Panc1 (cell line): ENCODE measurements around the gene SRRT. TPM values are rescaled to one million over a fixed set of nuclear protein-coding genes. Genes with fewer than 3 reads are reported as not detected.

Experiments
- ATAC-seq: fragments of 200-7000 bp; cut with Tn5 transposase; 2 replicates; pipeline ENCODE4 v1.9.1; 2020; ENCODE audit warnings: mild to moderate bottlenecking, moderate library complexity
- BruUV-seq: library from RNA; stranded (reverse); fragments of 400-500 nt; replicated peaks from 2 replicates; lab custom pipeline; 2021; lab: Mats Ljungman, UMichigan
- CTCF ChIA-PET: fragments of 300-600 bp; sonication (Branson Sonifier 250); formaldehyde crosslinking; loops from one replicate; lab custom pipeline; 2022; ENCODE audit warnings: antibody characterized with exemption; lab: Charles Lee
- POLR2A ChIA-PET: fragments of 300-600 bp; sonication (Branson Sonifier 250); formaldehyde crosslinking; loops from one replicate; lab custom pipeline; 2022; ENCODE audit warnings: antibody characterized with exemption; lab: Charles Lee
- DNase-seq: peaks from one replicate; pipeline ENCODE4 v3.0.0-alpha.2; 2010; ENCODE audit warnings: low read depth, low spot score
- H3K27ac ChIP-seq: 2 replicates; pipeline ENCODE4 v1.5.1; 2011; ENCODE audit warnings: mild to moderate bottlenecking, low read length, inconsistent platforms
- H3K27me3 ChIP-seq: fragments of 200-500 bp; sonication (Bioruptor generic); 2 replicates; pipeline ENCODE4 v1.6.0; 2014; ENCODE audit warnings: low read length, inconsistent platforms; ENCODE audit not compliant: control insufficient read depth, insufficient read depth
- H3K36me3 ChIP-seq: fragments of 200-500 bp; sonication (Bioruptor generic); 2 replicates; pipeline ENCODE4 v1.5.1; 2014; ENCODE audit warnings: inconsistent platforms, mild to moderate bottlenecking, low read length, moderate library complexity; ENCODE audit not compliant: control insufficient read depth, insufficient read depth
- H3K4me1 ChIP-seq: 2 replicates; pipeline ENCODE4 v1.5.1; 2011; ENCODE audit warnings: inconsistent platforms, mild to moderate bottlenecking, low read length, moderate library complexity; ENCODE audit not compliant: control insufficient read depth, insufficient read depth
- H3K4me3 ChIP-seq, 2 experiments: 2 replicates each; pipeline ENCODE4 v1.5.1; 2011 to 2012; ENCODE audit warnings: low read depth in 2 of 2, low read length in 2 of 2, mild to moderate bottlenecking in 2 of 2, inconsistent platforms in 1 of 2, moderate library complexity in 1 of 2
- H3K9me3 ChIP-seq: fragments of 200-500 bp; sonication (Bioruptor generic); 2 replicates; pipeline ENCODE4 v1.5.1; 2014; ENCODE audit warnings: low read depth, mild to moderate bottlenecking, inconsistent platforms, low read length, moderate library complexity; ENCODE audit not compliant: control insufficient read depth, insufficient read depth
- POLR2AphosphoS5 ChIP-seq: IDR thresholded peaks from 2 replicates; pipeline ENCODE4 v1.6.1; 2012; ENCODE audit warnings: mild to moderate bottlenecking, low read depth, low read length, moderate library complexity
- SIN3A ChIP-seq: IDR thresholded peaks from 2 replicates; pipeline ENCODE4 v1.6.1; 2012; ENCODE audit warnings: low read depth, mild to moderate bottlenecking, low read length, moderate library complexity, borderline replicate concordance; ENCODE audit not compliant: insufficient read depth
- TCF7L2 ChIP-seq: IDR thresholded peaks from 2 replicates; pipeline ENCODE4 v1.6.1; 2011; ENCODE audit warnings: mild to moderate bottlenecking, low read depth, low read length, inconsistent platforms
- in situ Hi-C: cut with HindIII; loops from 2 replicates; pipeline ENCODE4 v1.10.0; 2016; ENCODE audit warnings: low sequenced_read_pairs, low pct_unique_long_range_greater_than_20kb
- intact Hi-C: fragments of 100-400 bp; cut with micrococcal nuclease; formaldehyde crosslinking; loops from one replicate; pipeline ENCODE4 v1.10.0; 2022; ENCODE audit not compliant: unreplicated experiment
- total RNA-seq: library from RNA; stranded (reverse); gene quantifications from one replicate; pipeline ENCODE4 v1.2.1, GENCODE V29; 2021; ENCODE audit not compliant: unreplicated experiment
- TF ChIP-seq, protein P1 (sequence below): fragments of 450-650 bp; IDR thresholded peaks from 2 replicates; pipeline ENCODE4 v1.5.1; 2017; ENCODE audit warnings: mild to moderate bottlenecking
- TF ChIP-seq, protein P2 (sequence below), 2 experiments: IDR thresholded peaks; 2 replicates each; pipeline ENCODE4 v1.6.1; 2011 to 2012; ENCODE audit warnings: low read depth in 2 of 2, control low read depth in 1 of 2, low read length in 1 of 2, mild to moderate bottlenecking in 1 of 2, moderate library complexity in 1 of 2; ENCODE audit not compliant: insufficient read depth in 1 of 2

Gene SRRT
- total RNA-seq, 1 experiment from 2014 or later: 248 TPM

DNA sequence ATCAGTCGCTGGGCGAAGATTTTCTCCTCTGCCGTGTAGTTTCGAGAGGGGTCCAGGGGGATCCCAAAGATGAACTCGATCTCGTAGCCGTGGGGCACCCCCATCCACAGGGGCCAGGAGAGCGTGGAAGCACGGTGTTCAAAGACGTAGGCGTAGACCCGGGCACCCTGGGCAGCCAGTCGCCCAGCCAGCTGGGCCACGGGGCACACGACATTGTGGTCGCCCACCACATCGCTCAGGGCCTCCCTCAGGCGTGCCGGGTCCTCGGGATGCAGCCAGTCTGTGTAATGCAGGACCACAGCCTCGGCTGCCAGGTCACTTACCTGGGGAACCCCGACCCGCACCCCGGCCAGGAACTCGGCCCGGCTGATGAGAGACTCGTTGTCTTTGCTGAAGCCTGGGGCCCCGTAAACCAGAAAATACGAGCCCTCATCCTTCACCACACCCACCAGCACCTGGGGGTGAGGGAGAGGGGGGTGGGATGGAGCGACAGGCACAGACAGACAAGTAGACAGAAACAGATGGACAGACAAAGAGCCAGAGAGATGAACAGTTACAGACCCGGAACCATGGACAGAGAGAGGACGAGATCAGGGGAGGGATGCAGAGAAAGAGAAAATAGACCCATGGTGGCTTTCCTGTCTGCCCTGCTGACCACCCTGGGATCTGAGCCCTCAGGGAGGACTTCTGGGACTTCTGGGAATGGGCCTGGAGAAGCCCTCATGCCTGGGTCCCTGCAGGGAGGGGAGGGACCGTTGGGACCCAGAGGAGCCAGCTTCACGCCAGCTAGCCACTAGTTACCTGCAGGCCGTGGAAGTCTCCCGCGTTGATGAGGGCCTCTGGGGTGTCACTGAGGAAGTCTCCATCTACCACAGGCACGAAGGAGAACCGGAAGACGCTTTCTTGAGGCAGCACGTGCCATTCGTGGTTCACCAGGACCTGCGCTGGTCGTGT, 17.7 kb downstream of the SRRT start:
- no peaks in the 10 kb centered on the region for H3K9me3 ChIP-seq
- no peaks in the 10 kb centered on the region; the same call in 1 of the 2 replicates for H3K27me3 ChIP-seq
- peaks cover 40% of the 10 kb centered on the region for H3K4me1 ChIP-seq
- in situ Hi-C loops (no loop called here), intact Hi-C loops (loop anchor here (5.0 kb wide), 1 partner anchor 390 kb away; no protein-coding TSS in a partner anchor)
- ChIA-PET CTCF (interaction anchor here (0.6 kb wide), 1 partner anchor 250 kb away, joined by 8 read pairs; no protein-coding TSS in a partner anchor), POLR2A (no interaction called here)
- TF ChIP-seq, protein P1, sequence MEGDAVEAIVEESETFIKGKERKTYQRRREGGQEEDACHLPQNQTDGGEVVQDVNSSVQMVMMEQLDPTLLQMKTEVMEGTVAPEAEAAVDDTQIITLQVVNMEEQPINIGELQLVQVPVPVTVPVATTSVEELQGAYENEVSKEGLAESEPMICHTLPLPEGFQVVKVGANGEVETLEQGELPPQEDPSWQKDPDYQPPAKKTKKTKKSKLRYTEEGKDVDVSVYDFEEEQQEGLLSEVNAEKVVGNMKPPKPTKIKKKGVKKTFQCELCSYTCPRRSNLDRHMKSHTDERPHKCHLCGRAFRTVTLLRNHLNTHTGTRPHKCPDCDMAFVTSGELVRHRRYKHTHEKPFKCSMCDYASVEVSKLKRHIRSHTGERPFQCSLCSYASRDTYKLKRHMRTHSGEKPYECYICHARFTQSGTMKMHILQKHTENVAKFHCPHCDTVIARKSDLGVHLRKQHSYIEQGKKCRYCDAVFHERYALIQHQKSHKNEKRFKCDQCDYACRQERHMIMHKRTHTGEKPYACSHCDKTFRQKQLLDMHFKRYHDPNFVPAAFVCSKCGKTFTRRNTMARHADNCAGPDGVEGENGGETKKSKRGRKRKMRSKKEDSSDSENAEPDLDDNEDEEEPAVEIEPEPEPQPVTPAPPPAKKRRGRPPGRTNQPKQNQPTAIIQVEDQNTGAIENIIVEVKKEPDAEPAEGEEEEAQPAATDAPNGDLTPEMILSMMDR: no peak
- TF ChIP-seq TCF7L2 (no peak), SIN3A (no peak), POLR2AphosphoS5 (no peak)
- TF ChIP-seq, protein P2, sequence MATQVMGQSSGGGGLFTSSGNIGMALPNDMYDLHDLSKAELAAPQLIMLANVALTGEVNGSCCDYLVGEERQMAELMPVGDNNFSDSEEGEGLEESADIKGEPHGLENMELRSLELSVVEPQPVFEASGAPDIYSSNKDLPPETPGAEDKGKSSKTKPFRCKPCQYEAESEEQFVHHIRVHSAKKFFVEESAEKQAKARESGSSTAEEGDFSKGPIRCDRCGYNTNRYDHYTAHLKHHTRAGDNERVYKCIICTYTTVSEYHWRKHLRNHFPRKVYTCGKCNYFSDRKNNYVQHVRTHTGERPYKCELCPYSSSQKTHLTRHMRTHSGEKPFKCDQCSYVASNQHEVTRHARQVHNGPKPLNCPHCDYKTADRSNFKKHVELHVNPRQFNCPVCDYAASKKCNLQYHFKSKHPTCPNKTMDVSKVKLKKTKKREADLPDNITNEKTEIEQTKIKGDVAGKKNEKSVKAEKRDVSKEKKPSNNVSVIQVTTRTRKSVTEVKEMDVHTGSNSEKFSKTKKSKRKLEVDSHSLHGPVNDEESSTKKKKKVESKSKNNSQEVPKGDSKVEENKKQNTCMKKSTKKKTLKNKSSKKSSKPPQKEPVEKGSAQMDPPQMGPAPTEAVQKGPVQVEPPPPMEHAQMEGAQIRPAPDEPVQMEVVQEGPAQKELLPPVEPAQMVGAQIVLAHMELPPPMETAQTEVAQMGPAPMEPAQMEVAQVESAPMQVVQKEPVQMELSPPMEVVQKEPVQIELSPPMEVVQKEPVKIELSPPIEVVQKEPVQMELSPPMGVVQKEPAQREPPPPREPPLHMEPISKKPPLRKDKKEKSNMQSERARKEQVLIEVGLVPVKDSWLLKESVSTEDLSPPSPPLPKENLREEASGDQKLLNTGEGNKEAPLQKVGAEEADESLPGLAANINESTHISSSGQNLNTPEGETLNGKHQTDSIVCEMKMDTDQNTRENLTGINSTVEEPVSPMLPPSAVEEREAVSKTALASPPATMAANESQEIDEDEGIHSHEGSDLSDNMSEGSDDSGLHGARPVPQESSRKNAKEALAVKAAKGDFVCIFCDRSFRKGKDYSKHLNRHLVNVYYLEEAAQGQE (IDR thresholded peaks at IDR 0.05; ENCODE audit: insufficient read depth in 1 of 2, low read depth in 2 of 2, low read length in 1 of 2): no peak
- BruUV-seq: no TSS peak
- H3K27ac ChIP-seq: no peak overlapping the region
- H3K4me3 ChIP-seq: no peak overlapping the region
- H3K36me3 ChIP-seq: peaks cover 4% of the 10 kb centered on the region
- DNase-seq (no peak), ATAC-seq (no peak)

DNA sequence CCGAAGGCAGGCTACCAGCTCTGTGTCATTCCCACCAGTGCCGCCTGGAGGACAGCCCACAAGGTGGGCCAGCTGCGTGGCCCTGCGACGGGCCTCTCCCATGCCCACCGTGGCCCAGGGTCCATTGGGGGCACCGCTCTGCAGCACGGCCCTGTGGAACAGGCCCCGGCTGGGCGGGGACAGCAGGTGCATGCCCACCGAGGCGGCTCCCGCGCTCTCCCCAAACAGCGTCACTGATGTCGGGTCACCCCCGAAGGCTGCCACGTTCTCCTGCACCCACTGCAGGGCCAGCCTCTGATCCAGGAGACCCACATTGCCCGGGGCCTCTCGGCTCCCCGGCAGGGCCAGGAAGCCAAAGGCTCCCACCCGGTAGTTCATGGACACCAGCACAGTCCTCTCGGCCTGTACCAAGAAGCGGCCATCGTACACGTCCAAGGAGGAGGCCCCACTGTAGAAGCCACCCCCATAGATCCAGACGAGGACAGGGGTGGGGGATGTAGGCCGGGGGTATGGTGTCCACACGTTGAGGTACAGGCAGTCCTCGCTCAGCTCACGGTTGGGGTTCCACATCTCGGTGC, 18.5 kb downstream of the SRRT start:
- no peaks in the 10 kb centered on the region for H3K36me3 ChIP-seq
- TF ChIP-seq, protein P2 (IDR thresholded peaks at IDR 0.05; ENCODE audit: insufficient read depth in 1 of 2, low read depth in 2 of 2, low read length in 1 of 2): no peak
- TF ChIP-seq TCF7L2 (no peak), SIN3A (no peak), POLR2AphosphoS5 (no peak)
- TF ChIP-seq, protein P1: no peak
- no TSS peak for BruUV-seq
- no peak overlapping the region for H3K27ac ChIP-seq
- CTCF ChIA-PET: interaction anchor here (0.6 kb wide), 2 partner anchors 165 to 249 kb away, joined by 5 to 8 read pairs; no protein-coding TSS in a partner anchor
- ATAC-seq: no peak
- H3K27me3 ChIP-seq: no peaks in the 10 kb centered on the region; the same call in 1 of the 2 replicates
- DNase-seq: no peak
- intact Hi-C loops (loop anchor here (5.0 kb wide), 1 partner anchor 389 kb away; no protein-coding TSS in a partner anchor), in situ Hi-C loops (no loop called here)
- POLR2A ChIA-PET: no interaction called here
- no peak overlapping the region for H3K4me3 ChIP-seq
- H3K4me1 ChIP-seq: peaks cover 32% of the 10 kb centered on the region
- no peaks in the 10 kb centered on the region for H3K9me3 ChIP-seq
